Measurements from ENCODE around the gene SRBD1. TPM values are rescaled to one million over a fixed set of nuclear protein-coding genes. Genes with fewer than 3 reads are reported as not detected.

Gene SRBD1
- total RNA-seq, 5 donors from 2014 or later (not counting 1 experiment from before 2014, with no cell fraction given): 16.1 to 22.8 (median 20.7) TPM

DNA sequence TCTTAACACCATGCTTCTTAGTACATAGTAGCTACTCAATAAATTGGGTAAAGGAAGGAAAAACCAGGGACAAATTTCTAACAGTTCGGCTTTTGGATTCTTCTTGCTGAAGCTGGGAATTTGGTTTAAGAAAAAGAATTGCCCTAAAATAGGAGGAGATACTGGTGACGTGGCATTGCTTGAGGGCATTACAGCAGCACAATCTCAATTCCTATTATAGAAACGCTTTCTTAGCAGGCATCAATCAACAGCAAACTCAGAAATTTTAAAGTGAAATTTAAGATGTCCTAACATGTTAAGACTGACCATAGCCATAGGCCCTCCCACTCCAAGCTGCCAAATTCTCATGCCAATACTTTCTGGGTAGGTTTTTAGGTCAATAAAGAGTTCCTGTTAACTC is 169.5 kb downstream of the SRBD1 start:
- Mint-ChIP-seq H3K4me3 (no peak overlapping the region), H3K9me3 (peaks cover 0 to 6% (median 5%) of the 10 kb centered on the region in 3 donors), H3K27ac (no peak overlapping the region), H3K36me3 (peaks cover 48% of the 10 kb centered on the region), H3K4me1 (peaks cover 0 to 10% (median 2%) of the 10 kb centered on the region in 3 donors), H3K27me3 (no peaks in the 10 kb centered on the region)
- no peaks in the 10 kb centered on the region for H3K27me3 ChIP-seq (replicated peaks in 1 of 2; ENCODE audit: control insufficient read depth in 2 of 2, extremely low read depth in 1 of 2, insufficient read depth in 2 of 2, low read length in 1 of 2)
- ChIA-PET CTCF (no interaction called here), POLR2A (no interaction called here)
- H3K27ac ChIP-seq (ENCODE audit: low read length): no peak overlapping the region
- H3K9me3 ChIP-seq: no peaks in the 10 kb centered on the region
- ATAC-seq (replicated peaks in 1 of 4) (no peak), DNase-seq (no peak)
- H3K36me3 ChIP-seq (ENCODE audit: control insufficient read depth in 2 of 2, extremely low read depth in 1 of 2, insufficient read depth in 1 of 2, low read length in 1 of 2): no peaks in the 10 kb centered on the region
- no peak overlapping the region for H3K4me3 ChIP-seq (ENCODE audit: control insufficient read depth in 1 of 2, extremely low read depth in 1 of 2, low read length in 1 of 2)
- no CpG with 5 or more reads among the region's 3 CpGs for WGBS (ENCODE audit: insufficient coverage)
- no peaks in the 10 kb centered on the region for H3K4me1 ChIP-seq (ENCODE audit: control insufficient read depth in 1 of 2, extremely low read depth in 1 of 2, insufficient read depth in 2 of 2, low read length in 2 of 2)

DNA sequence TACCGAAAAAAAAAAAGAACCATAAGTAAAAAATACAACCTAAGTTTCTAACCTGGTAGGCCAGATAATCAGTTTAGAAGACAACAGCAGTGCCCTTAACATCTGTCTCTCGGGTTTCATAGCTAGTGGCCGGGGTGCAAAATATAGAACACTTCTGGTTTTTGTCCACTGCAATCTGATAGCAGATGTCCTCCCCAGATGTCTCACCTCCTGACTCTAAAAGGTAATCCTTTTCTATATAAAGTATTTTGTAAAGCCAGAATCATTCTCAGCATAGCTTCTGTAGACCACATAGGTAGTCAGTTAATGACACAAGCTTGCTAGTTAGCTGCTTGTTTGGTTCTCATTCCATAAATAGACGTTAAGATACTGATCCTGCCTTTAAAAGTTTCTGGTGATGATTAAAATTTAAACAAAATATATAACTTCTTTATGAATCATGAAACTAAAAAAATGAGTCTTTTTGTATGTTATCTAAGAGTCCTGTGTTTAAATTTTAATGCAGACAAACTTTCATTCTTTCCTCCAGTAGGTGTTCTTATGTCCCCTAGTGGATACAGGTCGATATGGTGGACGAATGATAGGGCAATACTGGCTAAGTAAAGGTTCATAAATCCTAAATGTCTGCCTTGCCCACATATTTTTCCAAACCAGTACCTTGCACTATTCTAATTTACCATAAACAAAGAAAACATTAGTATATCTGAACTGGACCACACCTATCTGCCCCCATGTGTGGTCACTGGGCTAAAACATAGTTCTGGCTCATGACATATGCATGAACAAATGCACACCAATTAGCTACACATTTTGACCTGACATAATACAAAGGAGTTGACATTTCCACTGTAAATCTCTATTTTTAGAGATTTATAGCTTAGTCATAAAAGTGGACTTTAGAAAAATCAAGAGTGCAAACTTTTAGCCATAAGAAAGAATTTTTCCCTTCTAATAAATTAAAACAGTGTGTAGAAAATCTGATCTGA is 171.0 kb downstream of the SRBD1 start:
- Histone ChIP-seq H3K36me3 (ENCODE audit: control insufficient read depth in 2 of 2, extremely low read depth in 1 of 2, insufficient read depth in 1 of 2, low read length in 1 of 2) (no peaks in the 10 kb centered on the region), H3K4me1 (ENCODE audit: control insufficient read depth in 1 of 2, extremely low read depth in 1 of 2, insufficient read depth in 2 of 2, low read length in 2 of 2) (no peaks in the 10 kb centered on the region), H3K27ac (ENCODE audit: low read length) (no peak overlapping the region), H3K4me3 (ENCODE audit: control insufficient read depth in 1 of 2, extremely low read depth in 1 of 2, low read length in 1 of 2) (no peak overlapping the region), H3K27me3 (replicated peaks in 1 of 2; ENCODE audit: control insufficient read depth in 2 of 2, extremely low read depth in 1 of 2, insufficient read depth in 2 of 2, low read length in 1 of 2) (no peaks in the 10 kb centered on the region), H3K9me3 (no peaks in the 10 kb centered on the region)
- H3K36me3 Mint-ChIP-seq: peaks cover 57% of the 10 kb centered on the region
- H3K27me3 Mint-ChIP-seq: no peaks in the 10 kb centered on the region
- H3K4me1 Mint-ChIP-seq: peaks cover 0 to 10% (median 2%) of the 10 kb centered on the region in 3 donors
- POLR2A ChIA-PET: no interaction called here
- H3K9me3 Mint-ChIP-seq: peaks cover 0 to 6% (median 5%) of the 10 kb centered on the region in 3 donors
- H3K27ac Mint-ChIP-seq: no peak overlapping the region
- 100% methylated on average over 1 of the region's 6 CpGs for WGBS (ENCODE audit: insufficient coverage)
- DNase-seq (no peak), ATAC-seq (replicated peaks in 1 of 4) (no peak)
- CTCF ChIA-PET: no interaction called here
- H3K4me3 Mint-ChIP-seq: no peak overlapping the region

DNA sequence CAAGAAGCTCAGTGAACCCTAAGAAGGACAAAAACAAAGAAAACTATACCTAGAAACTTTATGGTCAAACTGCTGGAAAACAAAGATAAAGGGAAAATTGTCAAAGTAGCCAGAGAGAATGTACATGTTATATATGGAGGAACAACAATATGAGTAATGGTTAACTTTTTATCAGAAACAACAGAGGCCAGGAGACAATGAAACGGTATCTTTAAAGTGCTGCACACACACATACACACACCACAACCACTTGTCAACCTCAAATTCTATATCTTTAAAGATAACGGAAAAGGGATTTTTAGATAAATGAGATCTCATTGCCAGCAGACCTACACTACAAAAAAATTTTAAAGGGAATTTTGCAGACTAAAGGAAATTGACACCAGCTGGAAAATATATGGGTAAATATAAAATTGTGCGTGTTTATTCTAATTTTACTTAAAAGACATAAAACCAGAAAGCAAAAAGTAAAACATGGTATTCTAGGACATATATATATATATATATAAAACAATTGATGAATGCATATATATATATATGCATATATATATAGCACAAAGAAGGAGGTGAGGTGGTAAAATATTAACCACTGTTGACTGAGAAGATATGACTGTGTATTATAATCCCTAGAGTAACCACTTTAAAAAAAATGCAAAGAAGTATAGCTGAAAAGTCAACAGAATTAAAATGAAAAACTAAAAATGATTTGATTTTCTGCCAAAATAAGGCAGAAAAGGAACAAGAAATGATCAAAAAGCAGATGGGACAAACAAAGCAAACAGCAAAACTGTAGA is 172.0 kb downstream of the SRBD1 start:
- H3K36me3 Mint-ChIP-seq: peaks cover 58% of the 10 kb centered on the region
- no peak overlapping the region for H3K4me3 Mint-ChIP-seq
- DNase-seq (no peak), ATAC-seq (replicated peaks in 1 of 4) (no peak)
- no peak overlapping the region for H3K4me3 ChIP-seq (ENCODE audit: control insufficient read depth in 1 of 2, extremely low read depth in 1 of 2, low read length in 1 of 2)
- POLR2A ChIA-PET: no interaction called here
- H3K27ac Mint-ChIP-seq: no peak overlapping the region
- CTCF ChIA-PET: no interaction called here
- H3K27me3 ChIP-seq (replicated peaks in 1 of 2; ENCODE audit: control insufficient read depth in 2 of 2, extremely low read depth in 1 of 2, insufficient read depth in 2 of 2, low read length in 1 of 2): no peaks in the 10 kb centered on the region
- H3K27me3 Mint-ChIP-seq: no peaks in the 10 kb centered on the region
- WGBS (ENCODE audit: insufficient coverage): no CpG with 5 or more reads among the region's 3 CpGs
- H3K9me3 Mint-ChIP-seq: peaks cover 0 to 6% (median 5%) of the 10 kb centered on the region in 3 donors
- peaks cover 0 to 1% of the 10 kb centered on the region in 2 donors for H3K36me3 ChIP-seq (ENCODE audit: control insufficient read depth in 2 of 2, extremely low read depth in 1 of 2, insufficient read depth in 1 of 2, low read length in 1 of 2)
- no peak overlapping the region for H3K27ac ChIP-seq (ENCODE audit: low read length)
- H3K9me3 ChIP-seq: no peaks in the 10 kb centered on the region
- no peaks in the 10 kb centered on the region for H3K4me1 ChIP-seq (ENCODE audit: control insufficient read depth in 1 of 2, extremely low read depth in 1 of 2, insufficient read depth in 2 of 2, low read length in 2 of 2)
- peaks cover 0 to 10% (median 2%) of the 10 kb centered on the region in 3 donors for H3K4me1 Mint-ChIP-seq

DNA sequence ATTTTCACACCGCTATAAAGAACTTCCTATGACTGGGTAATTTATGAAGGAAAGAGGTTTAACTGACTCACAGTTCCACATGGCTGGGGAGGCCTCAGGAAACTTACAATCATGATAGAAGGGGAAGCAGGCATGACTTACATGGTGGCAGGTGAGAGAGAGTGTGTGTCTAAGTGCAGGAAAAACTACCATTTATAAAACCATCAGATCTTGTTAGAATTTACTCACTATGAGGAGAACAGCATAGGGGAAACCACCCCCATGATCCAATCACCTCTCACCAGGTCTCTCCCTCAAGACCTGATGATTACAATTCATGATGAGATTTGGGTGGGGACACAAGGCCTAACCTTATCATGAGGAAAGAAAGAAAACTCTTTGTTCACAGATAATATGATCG is 174.6 kb downstream of the SRBD1 start:
- H3K36me3 ChIP-seq (ENCODE audit: control insufficient read depth in 2 of 2, extremely low read depth in 1 of 2, insufficient read depth in 1 of 2, low read length in 1 of 2): peaks cover 0 to 2% of the 10 kb centered on the region in 2 donors
- Mint-ChIP-seq H3K27me3 (no peaks in the 10 kb centered on the region), H3K9me3 (peaks cover 0 to 6% (median 5%) of the 10 kb centered on the region in 3 donors), H3K36me3 (peaks cover 56% of the 10 kb centered on the region), H3K4me3 (no peak overlapping the region), H3K4me1 (peaks cover 0 to 5% (median 0%) of the 10 kb centered on the region in 3 donors), H3K27ac (no peak overlapping the region)
- no CpG with 5 or more reads among the region's 2 CpGs for WGBS (ENCODE audit: insufficient coverage)
- ATAC-seq (replicated peaks in 1 of 4) (no peak), DNase-seq (no peak)
- no peak overlapping the region for H3K27ac ChIP-seq (ENCODE audit: low read length)
- ChIA-PET POLR2A (no interaction called here), CTCF (no interaction called here)
- no peak overlapping the region for H3K4me3 ChIP-seq (ENCODE audit: control insufficient read depth in 1 of 2, extremely low read depth in 1 of 2, low read length in 1 of 2)
- H3K4me1 ChIP-seq (ENCODE audit: control insufficient read depth in 1 of 2, extremely low read depth in 1 of 2, insufficient read depth in 2 of 2, low read length in 2 of 2): no peaks in the 10 kb centered on the region
- H3K27me3 ChIP-seq (replicated peaks in 1 of 2; ENCODE audit: control insufficient read depth in 2 of 2, extremely low read depth in 1 of 2, insufficient read depth in 2 of 2, low read length in 1 of 2): no peaks in the 10 kb centered on the region
- no peaks in the 10 kb centered on the region for H3K9me3 ChIP-seq

DNA sequence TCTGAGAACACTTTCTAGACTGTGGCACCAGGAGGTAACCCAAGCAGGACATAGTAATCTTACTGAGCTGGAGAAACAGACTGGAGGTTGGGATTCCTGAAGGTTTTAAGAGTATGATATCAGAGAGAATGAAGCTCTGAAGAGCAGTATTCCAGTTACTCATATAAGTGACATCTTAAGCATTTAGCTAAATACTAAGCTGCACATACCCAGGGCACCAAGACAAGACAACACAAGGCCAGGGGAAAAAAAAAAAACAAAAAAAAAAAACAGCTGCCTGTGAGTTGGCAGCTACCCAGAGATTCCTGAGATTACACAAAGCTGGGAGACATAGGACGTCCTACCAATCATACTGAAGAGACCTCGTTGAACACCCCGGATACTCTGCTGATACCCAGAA is 175.8 kb downstream of the SRBD1 start:
- no CpG with 5 or more reads among the region's 3 CpGs for WGBS (ENCODE audit: insufficient coverage)

DNA sequence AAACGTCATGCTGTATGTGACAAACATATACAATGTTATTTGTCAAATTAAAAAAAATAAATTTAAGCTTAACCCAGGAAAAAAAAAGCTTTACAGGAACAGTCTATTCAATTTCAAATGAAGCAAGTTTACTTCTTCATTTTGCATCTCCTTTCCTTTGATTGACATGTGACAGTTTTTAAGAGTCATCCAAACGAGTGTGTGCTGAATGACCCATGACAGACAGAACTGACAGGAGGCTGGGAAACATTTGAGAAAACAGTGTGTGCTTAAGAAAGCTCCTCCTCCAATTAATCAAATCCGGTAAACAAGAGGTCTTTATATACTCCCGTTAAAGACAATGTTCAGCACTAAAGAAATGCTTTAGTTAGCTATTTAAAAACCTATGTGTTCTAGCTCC is 177.7 kb downstream of the SRBD1 start:
- WGBS (ENCODE audit: insufficient coverage): no CpG with 5 or more reads among the region's 4 CpGs
- H3K27me3 Mint-ChIP-seq: no peaks in the 10 kb centered on the region
- DNase-seq (no peak), ATAC-seq (replicated peaks in 1 of 4) (no peak)
- peaks cover 0 to 11% (median 4%) of the 10 kb centered on the region in 3 donors for H3K4me1 Mint-ChIP-seq
- POLR2A ChIA-PET: no interaction called here
- H3K9me3 Mint-ChIP-seq: peaks cover 0 to 12% (median 5%) of the 10 kb centered on the region in 3 donors
- H3K4me3 Mint-ChIP-seq: no peak overlapping the region
- Histone ChIP-seq H3K9me3 (no peaks in the 10 kb centered on the region), H3K4me3 (ENCODE audit: control insufficient read depth in 1 of 2, extremely low read depth in 1 of 2, low read length in 1 of 2) (no peak overlapping the region), H3K36me3 (ENCODE audit: control insufficient read depth in 2 of 2, extremely low read depth in 1 of 2, insufficient read depth in 1 of 2, low read length in 1 of 2) (peaks cover 0 to 2% of the 10 kb centered on the region in 2 donors), H3K4me1 (ENCODE audit: control insufficient read depth in 1 of 2, extremely low read depth in 1 of 2, insufficient read depth in 2 of 2, low read length in 2 of 2) (no peaks in the 10 kb centered on the region), H3K27me3 (replicated peaks in 1 of 2; ENCODE audit: control insufficient read depth in 2 of 2, extremely low read depth in 1 of 2, insufficient read depth in 2 of 2, low read length in 1 of 2) (no peaks in the 10 kb centered on the region), H3K27ac (ENCODE audit: low read length) (no peak overlapping the region)
- CTCF ChIA-PET: no interaction called here
- peaks cover 53% of the 10 kb centered on the region for H3K36me3 Mint-ChIP-seq
- H3K27ac Mint-ChIP-seq: no peak overlapping the region

More for the DNA sequence above, 175.8 kb downstream of the SRBD1 start:
- Histone ChIP-seq H3K27ac (ENCODE audit: low read length) (no peak overlapping the region), H3K9me3 (no peaks in the 10 kb centered on the region), H3K4me3 (ENCODE audit: control insufficient read depth in 1 of 2, extremely low read depth in 1 of 2, low read length in 1 of 2) (no peak overlapping the region), H3K36me3 (ENCODE audit: control insufficient read depth in 2 of 2, extremely low read depth in 1 of 2, insufficient read depth in 1 of 2, low read length in 1 of 2) (peaks cover 0 to 2% of the 10 kb centered on the region in 2 donors), H3K27me3 (replicated peaks in 1 of 2; ENCODE audit: control insufficient read depth in 2 of 2, extremely low read depth in 1 of 2, insufficient read depth in 2 of 2, low read length in 1 of 2) (no peaks in the 10 kb centered on the region), H3K4me1 (ENCODE audit: control insufficient read depth in 1 of 2, extremely low read depth in 1 of 2, insufficient read depth in 2 of 2, low read length in 2 of 2) (no peaks in the 10 kb centered on the region)
- no peak for ATAC-seq (replicated peaks in 1 of 4)
- Mint-ChIP-seq H3K36me3 (peaks cover 57% of the 10 kb centered on the region), H3K9me3 (peaks cover 0 to 12% (median 5%) of the 10 kb centered on the region in 3 donors), H3K4me3 (no peak overlapping the region), H3K27me3 (no peaks in the 10 kb centered on the region), H3K4me1 (peaks cover 0 to 5% (median 3%) of the 10 kb centered on the region in 3 donors), H3K27ac (no peak overlapping the region)
- no peak for DNase-seq
- ChIA-PET POLR2A (no interaction called here), CTCF (no interaction called here)

All from T-cell (primary cell).